Measurements from ENCODE around the gene GCNA.

GCNA gene

GRCh38 chrX:71616672-71617529 lies 38.7 kb downstream of the GCNA start:
- no peak for DNase-seq (ENCODE audit: low spot score)

DNA sequence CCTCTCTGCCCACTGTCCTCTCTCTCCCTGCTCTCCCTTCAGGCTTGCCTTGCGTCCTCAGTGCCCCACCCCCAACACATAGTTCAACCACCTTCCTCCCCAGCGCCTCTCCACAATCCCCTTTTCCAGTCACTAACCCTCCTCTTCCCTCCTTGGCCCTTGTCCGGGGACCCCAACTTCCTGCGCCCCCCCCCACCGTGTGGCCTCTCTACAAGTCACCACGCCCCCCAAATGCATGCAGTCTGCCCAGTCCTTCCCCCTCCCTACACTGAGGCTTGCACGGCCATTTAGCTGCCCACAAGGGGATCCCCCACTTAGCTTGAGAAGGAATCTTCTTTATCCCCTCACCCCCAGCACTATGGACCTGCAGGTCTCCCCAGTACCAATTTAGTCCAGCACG lies 39.5 kb downstream of the GCNA start:
- no peak for DNase-seq (ENCODE audit: low spot score)

DNA sequence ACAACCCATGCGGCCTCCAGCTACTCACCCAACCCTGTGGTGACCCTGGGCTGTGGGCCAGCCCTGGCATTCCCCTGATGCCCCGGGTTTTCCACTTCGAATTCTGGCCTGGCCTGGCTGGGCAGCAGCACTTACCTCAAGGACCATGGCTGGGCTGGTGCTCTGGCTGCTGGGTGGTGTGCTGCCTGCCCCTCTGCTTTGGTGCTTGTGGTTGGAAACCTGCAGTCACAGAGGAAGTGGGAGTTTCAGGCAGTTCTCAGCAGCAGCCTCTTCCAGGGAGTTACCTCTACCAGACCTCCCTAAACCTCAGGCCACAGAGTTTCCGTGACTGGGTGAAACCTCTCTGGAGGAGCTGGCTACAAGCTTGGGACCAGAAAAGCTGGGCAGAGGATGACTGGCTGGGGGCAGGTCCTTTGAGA lies 40.1 kb downstream of the GCNA start, which contains the start of gene CXCR3:
TSS of gene CXCR3 (minus strand) at position 209 of the 419 bp plus-strand sequence. CDS start at position 147, 62 bp downstream.
- no peak for DNase-seq (ENCODE audit: low spot score)

- DNase-seq (ENCODE audit: low spot score): no peak
Measured at GRCh38 chrX:71618787-71619186, 40.5 kb downstream of the GCNA start.

DNA sequence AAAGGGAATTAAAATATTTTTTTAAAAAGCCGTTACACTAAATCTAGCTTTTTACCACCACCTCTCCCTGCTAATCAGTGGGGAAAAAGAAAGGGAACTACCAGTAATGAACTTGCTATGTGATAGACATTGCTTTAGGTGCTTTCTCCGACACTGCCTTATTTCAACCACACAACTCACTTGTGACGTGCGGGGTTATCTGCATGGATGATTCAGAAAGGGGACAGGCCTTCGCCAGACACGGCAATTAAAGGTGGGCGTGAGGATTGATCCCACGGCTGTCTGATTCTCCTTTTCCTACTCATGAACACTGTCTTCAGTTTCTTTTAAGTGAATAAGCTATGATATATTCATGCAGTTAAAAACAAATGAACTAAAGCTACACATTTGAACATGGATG lies 41.0 kb downstream of the GCNA start:
- no peak for DNase-seq (ENCODE audit: low spot score)

DNA sequence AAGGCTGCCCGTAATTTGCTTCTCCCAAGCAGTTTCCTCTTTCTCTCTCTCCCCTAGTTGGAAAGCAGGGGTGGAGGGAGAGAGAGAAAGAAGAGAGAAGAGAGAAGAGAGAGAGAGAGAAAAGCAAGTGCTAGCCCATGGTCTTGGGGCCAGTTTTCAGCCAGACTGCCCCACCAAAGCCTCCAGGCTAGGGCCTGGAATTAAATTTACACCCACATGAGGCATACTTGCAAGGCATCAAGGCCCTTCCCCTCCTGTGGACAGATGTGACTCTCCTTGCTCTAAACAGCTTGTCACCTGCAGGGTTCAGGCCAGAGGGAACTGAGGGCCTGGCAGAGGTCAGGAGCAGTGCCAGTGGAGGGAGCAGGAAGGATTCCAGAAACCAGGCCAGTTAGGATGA lies 41.7 kb downstream of the GCNA start:
- no peak for DNase-seq (ENCODE audit: low spot score)

- no peak for DNase-seq (ENCODE audit: low spot score)
Measured at GRCh38 chrX:71621603-71622002, 43.4 kb downstream of the GCNA start.

- no peak for DNase-seq (ENCODE audit: low spot score)
Measured at GRCh38 chrX:71622032-71622575, 43.9 kb downstream of the GCNA start.

DNA sequence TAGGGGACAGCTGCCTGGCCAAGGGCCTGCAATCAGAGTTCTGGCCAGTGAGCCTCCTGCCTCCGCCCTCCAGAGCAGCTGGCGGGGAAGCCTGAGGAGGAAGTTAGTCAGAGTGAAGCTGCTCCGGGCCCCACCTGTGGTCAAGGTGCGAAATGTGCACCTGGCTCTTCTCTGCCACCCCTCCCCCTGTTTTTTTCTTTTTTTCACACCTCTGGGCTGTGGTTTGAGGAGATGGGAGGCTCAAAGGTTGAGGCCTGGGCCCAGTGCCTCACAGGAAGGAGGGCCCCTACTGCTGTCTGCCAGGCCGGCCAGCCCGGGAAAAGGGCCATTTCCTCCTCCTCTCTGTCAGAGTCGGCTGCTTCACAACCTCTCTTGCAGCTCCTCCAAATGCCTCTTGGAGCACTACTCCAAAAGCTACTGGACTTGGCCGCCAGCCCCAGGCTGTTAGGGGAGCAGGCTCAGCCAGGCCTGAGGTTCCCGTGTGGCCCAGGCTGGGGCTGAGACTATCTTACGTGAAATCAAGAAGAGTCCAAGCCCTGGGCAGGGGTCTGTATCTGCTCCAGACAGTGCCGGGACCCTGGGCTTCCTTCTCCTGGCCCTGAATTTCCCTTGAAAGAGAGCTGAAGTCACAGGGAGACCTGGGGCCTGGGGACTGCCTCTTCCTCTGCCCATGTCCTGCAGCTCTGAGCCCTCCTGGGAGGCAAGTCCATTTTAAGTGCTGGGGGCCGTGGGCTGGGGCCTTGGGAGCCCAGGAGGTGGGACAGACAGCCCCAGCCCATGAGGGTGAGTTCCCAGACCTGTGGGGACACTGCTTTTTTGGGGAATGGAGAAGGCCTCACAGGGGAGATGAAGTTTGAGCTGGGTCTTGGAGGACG lies 44.6 kb downstream of the GCNA start:
- no peak for DNase-seq (ENCODE audit: low spot score)

DNA sequence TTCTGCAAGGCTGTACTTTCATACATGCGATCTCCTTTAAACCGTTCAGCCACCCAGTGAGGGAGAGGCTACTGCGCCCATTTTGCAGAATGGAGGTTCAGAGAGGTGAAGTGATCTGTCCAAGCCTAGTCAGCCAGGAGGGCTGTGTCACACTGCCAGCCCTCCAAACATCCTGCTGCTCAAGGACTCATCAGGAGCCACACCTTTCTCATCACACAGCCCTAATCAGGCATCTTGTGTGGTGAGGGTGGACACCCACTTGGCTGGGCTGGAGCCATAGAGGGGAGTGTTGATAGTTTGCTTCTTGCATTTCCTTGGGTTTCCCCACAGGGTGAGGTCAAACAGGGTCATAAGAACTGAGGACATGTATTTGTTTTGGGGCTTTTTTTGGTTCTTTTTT lies 45.5 kb downstream of the GCNA start:
- no peak for DNase-seq (ENCODE audit: low spot score)

- peak; percentile 38 for DNase-seq (ENCODE audit: low spot score)
Measured at GRCh38 chrX:71625471-71625870, 47.2 kb downstream of the GCNA start.

DNA sequence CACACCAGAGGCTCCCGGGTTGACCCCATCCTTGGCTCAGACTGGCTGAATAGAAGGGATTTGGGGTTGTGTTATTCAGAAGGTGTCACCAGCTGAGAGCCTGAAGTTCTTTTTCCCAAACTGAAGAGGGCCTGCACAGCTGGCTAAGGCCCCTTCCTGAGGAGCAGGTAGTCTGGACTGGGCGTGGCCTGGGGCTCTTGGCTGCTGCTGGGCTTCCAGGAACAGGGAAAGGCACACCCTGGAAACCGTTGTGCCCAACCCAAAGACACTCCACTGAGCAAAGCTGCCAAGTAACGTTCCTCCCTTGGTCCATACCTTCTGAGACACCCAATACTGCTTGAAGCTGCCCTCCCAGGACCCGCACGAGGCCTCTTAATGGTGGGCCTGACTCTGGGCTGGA lies 48.3 kb downstream of the GCNA start:
- no peak for DNase-seq (ENCODE audit: low spot score)

DNA sequence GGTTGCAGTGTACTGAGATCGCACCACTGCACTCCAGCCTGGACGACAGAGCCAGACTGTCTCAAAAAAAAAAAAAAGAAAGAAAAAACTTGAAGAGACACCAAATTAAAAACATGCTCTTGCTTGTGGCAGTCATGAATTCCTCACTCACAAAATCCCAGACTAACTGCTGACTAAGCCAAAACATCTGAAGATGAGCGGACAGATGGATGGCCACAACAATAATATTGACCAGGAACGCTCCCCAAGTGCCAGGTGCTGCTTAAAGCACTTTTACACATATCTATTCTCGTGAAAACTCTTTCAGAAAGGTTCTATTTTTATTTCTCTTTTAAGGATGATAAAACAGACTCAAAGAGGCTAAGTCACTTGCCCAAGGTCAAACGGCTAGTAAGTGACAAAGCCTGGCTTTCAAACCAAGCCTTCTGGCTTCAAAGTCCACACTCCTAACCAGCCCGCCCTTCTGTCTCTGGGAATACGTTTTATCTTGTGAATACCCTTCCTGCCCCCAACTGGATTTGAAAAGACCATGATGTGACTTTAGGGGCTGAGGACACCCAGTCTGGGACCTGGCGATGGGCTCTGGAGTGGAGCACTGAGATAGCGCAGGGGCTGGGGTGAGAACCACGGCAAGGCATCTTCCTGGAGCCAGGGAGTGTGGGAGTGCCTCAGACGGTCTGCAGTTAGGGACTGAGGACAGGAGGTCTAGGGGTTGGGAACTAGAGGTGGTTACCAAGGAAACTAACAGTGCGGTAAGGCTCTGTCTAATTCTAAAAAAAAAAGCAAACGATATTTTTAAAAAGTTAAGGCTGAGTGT lies 49.6 kb downstream of the GCNA start:
- no peak for DNase-seq (ENCODE audit: low spot score)

- no peak for DNase-seq (ENCODE audit: low spot score)
Measured at GRCh38 chrX:71629467-71629866, 51.2 kb downstream of the GCNA start.

- no peak for DNase-seq (ENCODE audit: low spot score)
Measured at GRCh38 chrX:71632923-71633657, 54.9 kb downstream of the GCNA start.

- no peak for DNase-seq (ENCODE audit: low spot score)
Measured at GRCh38 chrX:71634366-71634765, 56.1 kb downstream of the GCNA start.

GRCh38 chrX:71636438-71637252 lies 58.4 kb downstream of the GCNA start:
- no peak for DNase-seq (ENCODE audit: low spot score)

DNA sequence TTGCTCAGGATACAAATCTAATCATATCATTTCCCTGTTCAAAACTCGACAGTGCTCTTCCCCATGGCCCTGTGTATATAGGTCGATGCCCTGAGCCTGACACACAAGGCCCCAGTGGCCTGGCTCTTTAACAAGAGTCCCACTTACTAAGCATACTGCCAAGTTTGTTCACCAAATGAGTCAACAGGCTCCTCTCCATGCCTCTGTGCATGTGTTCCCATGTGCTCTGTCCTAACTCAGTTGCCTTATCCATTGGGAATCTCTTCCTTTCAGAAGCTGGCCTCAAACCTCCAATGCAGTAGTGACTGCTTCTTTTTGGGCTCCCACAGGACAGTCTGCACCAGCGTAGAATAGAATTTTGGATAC lies 59.0 kb downstream of the GCNA start:
- DNase-seq (ENCODE audit: low spot score): no peak

DNA sequence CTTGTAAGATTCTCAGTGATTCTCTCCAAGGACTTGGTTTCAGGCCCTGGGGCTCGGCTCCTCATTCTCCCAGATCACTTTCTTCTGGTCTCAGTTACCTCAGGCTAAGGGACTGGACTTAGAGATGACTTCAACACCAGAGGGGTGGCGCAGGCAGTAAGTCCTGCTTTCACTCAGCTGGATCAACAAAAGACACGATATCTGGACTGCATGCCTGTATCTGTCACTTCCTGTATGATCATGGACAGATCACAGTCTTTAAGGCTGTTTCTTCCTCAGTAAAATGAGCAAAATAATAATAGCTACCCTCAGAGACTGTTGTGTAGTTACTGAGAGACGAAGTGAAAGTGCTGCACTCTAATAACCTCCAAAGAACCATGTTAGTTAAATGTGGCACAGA lies 59.6 kb downstream of the GCNA start:
- no peak for DNase-seq (ENCODE audit: low spot score)

DNA sequence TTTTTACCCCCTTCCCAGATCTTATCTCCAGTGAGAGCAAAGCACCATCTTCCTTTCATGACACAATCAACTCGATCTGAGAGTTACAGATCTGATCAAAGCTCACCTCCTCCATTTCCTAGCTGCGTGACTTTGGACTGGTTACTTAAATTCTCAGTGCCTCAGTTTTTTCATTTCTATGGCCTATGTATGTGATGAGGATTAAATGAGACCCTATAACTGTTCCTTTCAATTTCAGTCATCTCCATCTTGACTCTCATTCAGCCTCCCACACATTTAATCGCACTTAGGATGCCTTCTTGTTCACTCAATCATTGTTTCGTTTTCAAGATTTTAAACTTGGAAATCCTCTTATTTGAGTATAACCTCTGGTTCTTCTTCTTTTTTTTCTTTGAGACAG lies 60.2 kb downstream of the GCNA start:
- no peak for DNase-seq (ENCODE audit: low spot score)
